Hepatic stellate cell (primary cell): Measurements from ENCODE around the gene TMC3.
"Not testable (repeated sequence)": the region's sequence is repeated elsewhere in the genome, so short reads cannot be mapped to it uniquely, and the experiment has no call there.

Experiments
- DNase-seq: peaks from one replicate; pipeline ENCODE4 v3.0.0; 2011; ENCODE audit warnings: low spot score

The TMC3 gene

DNA sequence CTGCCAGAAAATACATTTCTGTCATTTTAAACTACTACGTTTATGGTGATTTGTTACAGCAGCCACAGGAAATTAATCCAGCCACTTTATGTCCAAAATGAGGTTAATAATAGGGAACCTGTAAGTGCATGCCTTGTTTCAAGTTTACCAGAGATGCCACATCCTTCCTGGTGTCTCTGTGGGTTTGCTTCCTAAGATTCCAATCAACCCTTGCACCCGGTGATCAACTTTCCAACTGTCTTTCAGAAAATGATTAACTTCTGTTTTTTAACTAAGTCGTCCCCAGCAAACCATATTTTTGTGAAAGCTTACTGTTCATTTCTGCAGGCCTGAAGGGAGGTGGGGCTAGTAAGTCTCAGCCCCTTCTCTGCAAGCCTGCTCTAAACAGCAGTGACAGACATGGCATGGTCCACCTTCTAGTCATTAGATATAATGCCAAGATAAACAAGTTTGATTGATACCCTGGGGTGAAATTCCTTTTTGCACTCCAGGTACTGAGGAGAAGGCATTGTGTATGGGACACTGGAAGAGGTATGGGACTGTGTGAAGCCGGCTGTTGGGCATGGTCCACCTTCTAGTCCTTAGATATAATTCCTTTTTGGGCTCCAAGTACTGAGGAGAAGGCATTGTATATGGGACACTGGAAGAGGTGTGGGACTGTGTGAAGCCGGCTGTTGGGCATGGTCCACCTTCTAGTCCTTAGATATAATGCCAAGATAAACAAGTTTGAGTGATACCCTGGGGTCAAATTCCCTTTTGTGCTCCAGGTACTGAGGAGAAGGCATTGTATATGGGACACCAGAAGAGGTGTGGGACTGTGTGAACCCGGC lies 11.1 kb upstream of the TMC3 start:
- no peak for DNase-seq

DNA sequence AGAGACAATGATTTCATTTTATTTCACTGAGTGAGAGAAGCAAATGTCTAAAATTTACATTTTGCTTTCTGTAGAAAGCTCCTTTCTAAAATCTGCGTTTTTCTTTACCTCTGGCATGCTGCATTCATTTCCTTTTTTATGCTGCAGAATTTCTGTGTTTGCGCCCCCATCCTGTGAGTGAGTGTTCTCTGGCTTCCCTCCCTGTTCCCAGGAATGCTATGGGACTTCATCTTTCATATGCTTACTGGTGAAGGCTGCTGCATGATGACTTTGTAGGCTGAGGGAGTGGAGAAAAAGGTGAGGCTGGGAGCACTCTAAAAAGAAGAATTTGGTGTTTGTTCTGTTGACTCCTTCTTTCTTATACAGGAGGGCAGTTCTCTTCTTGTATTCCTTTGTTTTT lies 7.7 kb upstream of the TMC3 start:
- no peak for DNase-seq

DNA sequence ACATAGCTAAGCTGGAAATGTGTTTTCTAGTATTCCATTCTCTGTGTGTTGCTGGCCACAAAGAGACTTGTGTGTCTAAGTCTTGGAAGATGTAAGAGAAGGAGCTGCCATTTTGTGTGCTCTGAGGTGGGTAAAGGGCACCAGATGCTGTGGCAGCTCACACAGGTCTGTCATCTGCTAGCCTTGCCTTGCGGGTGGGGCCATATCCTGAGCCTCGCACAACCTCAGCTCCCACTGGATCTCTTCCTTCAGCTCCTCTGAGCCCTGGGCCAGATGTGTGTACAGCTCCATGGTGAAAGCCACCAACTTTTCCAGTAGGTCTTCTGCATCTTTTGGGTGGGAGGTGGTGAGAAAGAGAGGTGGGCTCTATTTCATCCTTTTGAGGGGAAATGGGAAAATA lies 6.7 kb upstream of the TMC3 start:
- no peak for DNase-seq

DNA sequence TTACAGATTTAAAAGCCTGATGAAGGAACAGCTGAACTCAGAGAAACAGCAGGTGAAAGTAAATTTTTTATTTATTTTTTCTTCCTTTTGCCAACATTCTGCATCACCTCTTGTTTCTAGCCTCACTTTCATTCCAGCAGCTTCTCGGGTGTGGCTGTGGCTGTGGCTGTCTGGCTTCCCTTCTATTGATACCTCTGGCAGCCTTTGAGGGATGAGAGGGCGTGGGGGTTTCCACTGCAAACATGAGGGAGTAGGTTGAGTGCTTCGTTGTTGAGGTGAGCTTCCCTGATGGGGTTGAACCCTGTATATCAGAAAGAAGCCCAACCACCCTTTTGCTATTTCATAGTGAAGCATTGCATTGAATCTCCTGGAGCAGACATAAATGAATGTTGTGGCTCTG lies 6.2 kb upstream of the TMC3 start:
- no peak for DNase-seq

DNA sequence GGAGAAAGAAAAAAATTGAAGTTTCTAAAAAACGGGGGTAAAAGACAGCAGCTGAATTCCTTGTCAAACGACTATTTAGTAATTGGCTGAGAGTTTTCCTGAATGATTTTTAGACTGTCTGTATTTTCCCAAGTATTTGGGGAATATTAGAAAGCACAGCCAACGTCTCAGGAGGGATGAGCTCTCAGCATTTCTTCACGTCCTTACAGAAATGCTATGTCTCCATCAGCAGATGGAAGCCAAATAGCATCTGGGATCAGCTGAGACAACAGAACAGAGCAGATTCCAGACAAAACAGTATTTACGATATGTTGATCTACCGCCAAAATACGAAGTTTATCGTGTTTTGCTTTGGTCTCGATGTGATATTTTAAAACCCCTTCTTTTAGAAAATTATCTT lies 5.3 kb upstream of the TMC3 start:
- DNase-seq = no peak

DNA sequence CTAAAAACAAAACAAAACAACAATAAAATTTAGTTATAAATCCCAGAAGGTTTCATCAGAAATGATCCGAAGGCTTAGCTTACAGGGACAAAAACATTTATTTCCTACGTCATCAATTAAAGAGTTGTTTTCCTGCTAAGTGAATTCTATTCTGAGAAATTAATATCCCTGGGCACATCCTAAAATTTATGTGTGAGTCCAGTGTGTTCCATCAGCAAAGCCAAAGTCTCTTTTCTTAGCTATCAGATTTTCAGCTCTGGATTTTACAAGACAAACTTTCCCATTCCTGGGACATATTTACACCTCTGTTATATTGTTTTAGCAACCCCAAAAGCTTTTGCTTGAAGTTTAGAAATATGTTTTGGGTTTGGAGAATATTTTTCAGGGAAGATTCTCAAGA lies 4.4 kb upstream of the TMC3 start:
- no peak for DNase-seq

DNA sequence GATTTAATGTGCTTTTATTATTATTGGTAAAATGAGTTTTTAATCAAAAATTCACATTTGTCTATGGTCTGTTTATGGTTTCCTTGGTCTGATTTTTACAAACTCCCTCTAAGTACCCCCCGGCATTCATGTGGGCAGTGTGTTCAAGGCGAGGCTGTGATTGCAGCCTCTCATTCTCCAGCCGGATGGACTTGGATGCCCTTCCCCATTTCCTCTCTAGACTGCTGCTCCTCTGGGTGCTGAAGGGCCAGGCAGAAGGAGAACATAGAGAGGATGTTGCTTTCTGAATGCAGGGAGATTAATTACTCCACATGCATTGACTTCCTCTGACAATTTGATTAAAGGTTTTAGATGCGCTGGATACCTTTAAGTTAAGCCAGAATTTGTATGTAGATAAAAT lies 3.9 kb upstream of the TMC3 start:
- no peak for DNase-seq

DNA sequence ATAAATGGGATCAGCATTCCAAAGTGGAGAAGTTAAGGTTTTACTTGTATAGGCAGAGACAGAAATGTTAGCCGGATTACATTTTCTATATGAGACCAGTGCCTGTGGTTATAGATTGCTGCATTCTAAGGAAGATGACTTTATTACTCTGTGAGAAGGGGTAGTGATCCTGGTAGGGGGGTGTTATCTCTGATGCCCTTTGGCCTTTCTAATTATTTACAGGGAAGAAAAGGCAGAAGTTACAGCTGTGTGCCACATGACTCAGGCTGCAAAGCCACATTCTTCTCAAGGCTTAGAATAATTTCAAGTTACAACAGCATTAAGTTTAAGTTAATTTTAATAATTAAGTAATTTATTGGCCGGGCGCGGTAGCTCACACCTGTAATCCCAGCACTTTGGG lies 2.2 kb upstream of the TMC3 start:
- DNase-seq = no peak

DNA sequence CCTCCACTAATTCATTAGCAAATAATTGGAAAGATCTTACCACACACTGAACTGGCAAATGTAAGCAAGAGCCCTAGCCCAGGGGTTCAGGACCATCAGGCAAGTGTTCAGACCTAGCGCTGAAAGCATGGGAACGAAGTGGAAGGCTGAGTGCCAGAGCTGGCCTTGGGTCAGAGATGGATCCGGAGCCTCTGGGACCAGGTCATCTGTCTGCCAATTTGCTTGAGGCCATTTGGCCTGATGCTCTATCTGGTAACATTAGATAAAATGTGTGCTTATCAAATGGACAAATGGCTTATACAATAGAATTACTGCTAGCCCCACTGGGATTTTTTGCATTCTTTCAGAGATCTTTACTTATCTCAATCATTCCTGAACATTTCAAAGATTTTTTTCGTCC lies 1.4 kb upstream of the TMC3 start:
- no peak for DNase-seq

DNA sequence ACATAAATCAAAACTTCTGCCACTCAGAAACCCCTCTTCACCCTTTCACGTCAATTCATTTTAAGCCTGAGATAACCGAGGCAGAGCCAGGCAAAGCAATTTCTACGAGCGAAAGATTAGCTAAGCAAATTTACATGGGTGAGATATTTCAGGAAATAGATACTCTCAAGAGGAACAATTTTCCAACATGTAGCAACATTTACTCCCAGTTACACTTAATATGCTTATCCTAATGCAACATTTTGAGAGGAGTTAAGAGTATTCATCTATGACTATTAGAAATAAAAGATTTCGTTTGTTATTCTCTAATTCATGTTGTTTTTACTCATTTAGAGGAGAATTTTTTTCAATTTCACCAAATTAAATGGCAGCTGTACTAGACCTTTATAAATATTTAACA lies 837 bp downstream of the TMC3 start:
- no peak for DNase-seq

DNA sequence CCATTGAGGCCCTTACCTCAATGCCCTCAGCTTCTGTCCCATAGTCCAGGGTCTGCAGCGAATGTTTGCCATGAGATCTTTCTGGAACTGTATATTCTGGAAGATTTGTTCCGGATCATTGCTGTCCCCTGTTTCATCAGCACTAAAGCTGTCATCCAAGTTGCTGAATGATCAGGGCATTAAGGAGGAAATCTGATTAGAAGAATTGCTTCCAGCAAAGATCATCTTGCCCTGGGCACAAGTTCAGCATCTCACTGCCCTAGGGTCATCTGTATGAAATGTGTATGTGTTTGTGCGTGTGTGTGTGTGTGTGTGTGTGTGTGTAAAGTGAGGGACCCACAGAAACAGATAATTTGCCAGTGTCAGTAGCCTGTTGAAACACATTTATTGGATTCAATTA lies 1.4 kb downstream of the TMC3 start:
- no peak for DNase-seq

DNA sequence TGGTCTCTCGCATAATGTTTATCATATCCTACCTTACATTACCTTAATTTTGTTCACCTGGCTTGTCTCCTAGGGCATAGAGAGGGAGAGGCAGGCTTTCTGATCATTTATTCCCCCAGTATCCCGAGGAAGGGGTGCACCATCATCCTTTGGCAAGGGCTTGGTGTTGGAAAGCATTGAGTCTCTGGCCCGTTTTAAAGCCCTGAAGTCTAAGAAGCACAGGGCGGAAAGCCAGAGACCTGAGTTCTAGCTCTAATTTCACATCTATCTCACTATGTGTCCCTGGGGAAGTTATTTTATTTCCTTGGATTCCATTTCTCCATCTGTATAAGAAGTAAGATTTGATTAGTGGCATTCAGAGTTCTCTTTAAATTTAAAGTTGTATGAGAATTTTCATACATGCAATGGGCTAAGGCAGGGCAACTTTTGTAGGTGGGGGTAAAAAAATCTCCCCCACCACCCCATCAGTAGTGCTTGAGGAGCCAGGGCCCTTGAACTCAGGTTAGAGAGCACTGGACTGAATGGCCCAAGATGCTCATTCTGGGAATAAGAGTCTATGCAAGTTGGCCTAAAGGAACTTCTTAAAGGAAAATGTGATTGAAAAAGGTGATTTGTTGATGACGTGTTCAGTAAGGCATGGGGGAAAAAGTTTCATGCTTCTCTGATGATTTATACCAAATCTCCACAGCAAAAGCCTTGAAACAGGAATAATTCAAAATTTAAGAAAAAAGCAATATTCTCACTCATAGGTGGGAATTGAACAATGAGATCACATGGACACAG lies 10.1 kb downstream of the TMC3 start:
- no peak for DNase-seq

DNA sequence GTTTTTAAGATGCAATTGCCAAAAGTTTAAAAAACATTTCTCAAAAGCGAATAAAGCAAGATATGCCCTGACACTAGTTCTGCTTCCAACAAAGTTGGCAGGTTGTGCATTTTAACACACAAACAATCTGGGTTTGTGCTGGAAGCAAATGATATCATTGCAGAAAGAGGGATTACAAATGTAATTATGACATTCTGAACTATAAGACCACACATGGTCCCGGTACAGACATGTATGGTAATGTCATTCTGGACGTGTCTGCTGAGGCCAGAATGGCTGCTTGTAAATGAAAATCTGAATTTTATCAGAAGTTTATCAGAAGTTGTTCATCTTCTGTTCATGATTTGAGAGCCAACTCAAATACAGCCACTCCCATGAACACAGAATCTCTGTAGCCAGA lies 10.7 kb downstream of the TMC3 start:
- no peak for DNase-seq

DNA sequence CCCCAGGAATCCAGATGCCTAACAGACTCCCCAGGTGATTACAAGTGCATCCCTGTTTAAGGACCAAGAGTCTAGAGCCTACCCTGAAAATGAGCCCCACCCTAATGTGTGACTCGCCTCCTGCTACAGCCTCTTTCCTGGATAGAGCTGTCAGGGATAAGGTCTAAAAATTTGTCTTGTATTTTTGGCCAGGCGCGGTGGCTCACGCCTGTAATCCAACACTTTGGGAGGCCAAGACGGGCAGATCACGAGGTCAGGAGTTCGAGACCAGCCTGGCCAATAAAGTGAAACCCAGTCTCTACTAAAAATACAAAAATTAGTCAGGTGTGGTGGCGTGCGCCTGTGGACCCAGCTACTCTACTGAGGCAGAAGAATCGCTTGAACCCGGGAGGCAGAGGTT lies 11.2 kb downstream of the TMC3 start:
- no peak for DNase-seq

DNA sequence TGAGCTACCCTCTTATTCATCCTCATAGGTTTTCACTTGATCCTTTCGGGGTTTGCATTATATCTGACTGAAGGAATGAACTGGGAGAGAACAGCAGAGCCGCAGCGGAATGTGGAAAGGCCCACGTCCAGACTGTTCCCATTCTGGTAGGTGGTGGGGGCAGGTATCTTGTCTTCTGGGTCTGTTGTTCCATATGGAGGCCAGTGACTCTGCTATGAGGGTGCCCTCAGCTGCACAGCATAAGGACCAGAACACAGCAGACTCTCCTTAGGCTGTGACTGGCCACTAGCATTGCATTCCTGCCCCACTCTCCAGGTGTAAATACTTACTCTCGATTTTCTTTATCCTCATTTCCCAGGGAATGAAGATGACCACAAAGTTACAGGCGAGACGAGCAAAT lies 12.1 kb downstream of the TMC3 start:
- DNase-seq = no peak

DNA sequence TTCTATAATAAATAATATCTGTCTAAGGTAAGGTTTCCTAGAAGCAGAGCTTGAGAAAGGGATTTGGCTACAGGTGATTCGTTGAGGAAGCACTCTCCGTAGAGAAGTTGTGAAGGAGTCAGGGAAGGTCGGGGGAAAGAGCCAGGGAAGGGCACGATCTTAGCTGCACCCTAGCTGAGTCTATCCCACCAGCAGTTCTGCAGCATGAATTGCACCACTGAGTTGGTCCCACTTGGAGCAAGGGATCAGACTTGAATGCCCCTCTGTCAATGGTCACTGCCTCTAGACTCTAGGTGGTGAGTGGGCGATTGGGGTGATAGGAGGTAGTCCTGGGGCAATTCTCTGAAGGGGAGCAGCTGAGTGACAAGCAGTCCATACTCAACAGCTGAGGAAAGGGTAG lies 13.5 kb downstream of the TMC3 start:
- no peak for DNase-seq

DNA sequence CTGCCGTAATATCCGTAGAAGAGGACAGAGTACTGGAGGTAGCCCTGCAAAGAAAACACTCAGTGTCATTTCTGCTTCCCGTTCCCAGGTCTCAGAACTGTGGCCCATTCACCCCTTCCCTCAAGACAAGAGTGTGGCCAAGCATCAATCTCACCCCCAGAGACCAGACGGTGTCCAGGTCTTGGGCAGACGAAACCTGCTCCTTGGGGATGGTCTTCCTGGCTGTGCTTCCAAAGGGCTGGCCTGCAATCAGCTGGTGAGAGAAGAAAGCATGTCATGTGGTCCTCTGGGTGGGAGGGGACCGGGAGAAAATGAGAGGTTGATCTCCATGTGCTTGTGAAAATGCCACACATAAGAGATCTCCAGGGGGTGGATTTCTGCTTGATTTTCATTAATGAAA lies 15.8 kb downstream of the TMC3 start:
- no peak for DNase-seq

DNA sequence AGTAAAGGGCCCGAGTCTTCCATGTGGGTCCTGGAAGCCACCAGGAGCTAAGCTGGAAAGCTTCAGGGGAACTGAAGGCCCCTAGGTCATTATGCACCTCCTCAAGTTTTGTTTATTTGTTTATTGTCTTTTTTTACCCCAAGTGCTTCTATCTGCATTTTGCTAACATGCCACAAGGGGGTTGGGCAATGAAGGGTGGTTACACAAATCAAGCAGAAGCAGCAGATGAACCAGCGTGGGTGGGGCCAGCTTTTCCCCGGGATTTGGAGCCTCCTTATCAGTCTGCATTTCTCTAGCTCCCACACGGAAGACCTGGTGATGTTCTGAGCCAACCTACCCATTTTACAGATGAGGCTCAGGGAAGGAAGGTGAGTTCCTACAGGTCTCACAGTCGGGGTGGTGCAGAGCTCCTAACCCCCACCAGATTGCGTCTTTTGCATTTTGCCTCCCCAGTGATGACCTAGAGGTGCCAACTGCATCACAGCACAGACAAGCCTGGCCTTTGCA lies 16.8 kb downstream of the TMC3 start:
- DNase-seq = no peak

DNA sequence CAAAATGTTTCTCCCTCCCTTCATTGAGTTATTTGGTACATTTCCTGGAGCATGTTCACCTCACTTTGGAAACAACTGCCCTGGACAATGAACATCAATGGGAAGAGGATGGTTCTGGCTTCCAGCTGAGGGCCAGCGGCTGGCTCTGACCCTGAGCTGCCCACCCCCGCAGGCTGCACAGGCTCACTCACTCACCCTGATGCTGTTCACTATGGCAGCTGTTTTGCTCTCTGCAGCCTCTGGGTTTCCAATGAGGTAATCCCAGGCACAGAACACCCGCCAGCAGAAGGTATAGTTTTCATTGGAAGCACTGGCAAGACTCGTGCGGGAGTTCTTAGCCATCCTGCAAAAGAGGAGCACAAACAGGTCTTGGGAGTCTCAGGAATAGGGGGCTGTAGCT lies 17.8 kb downstream of the TMC3 start:
- DNase-seq = no peak

DNA sequence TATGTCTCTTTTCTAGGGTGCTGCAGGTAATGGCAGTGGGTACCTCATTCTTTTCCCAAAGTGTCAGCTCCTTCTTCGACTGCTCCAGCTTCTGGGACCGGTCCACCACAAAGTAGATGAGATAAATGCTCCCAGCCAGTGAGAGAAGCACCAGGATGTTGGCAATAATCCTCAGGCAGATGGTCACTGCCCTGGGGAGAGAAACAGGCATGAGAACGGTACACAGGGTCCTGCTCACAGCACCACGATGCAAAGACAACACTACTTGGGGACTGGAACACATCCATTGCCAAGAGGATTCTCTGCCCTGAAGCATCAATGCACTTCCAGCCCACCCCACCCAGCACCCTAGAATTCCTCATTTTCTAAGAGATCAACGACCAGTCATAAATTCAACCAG lies 22.4 kb downstream of the TMC3 start:
- no peak for DNase-seq

DNA sequence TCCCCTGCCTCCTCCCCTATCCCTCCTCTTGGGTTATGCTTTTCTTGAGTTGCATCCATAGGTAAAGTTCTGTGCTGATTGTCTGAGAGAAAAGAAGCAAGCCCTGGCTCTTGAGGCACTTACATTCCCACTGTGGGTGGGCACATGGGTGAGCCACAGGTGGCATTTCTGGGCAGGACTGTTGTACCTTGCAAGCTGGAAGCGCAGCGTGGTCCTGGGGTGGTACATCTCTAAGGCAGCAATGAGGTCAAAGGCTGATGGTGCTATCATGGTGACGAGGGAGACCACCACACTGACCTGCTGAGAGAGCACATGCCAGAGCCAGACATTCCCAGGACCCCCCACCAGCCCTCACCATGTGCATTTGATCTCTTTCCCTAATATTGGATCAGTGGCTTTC lies 24.7 kb downstream of the TMC3 start:
- DNase-seq = no peak

DNA sequence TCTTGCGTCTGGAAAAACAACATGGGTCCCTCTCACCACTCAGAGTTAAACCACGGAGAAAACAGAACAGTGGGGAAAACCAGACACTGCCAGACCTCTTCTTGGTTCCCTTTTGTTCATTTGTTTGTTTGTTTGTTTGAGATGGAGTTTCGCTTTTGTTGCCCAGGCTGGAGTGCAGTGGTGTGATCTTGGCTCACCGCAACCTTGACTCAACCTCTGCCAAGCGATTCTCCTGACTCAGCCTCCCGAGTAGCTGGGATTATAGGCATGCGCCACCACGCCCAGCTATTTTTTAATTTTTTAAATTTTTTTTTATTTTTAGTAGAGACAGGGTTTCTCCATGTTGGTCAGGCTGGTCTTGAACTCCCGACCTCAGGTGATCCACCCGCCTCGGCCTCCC lies 25.3 kb downstream of the TMC3 start:
- DNase-seq = not testable (repeated sequence)

DNA sequence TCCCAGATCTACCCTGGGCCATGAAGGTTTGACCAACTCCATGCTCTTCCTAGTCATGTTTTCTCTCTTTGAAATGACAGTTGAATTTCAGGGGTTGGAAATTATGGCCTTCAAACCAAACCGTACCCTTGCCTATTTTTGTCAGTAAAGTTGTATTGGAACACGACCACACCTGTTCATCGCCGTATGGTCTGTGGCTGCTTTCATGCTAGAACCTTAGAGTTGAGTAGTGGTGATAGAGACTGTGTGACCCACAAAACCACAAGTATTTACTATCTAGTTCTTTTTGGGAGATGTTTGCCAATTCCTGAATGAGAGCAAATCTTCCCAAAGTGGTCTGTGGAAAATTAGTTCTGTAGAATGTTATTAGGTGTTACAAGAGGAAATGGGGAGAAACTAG lies 26.1 kb downstream of the TMC3 start:
- no peak for DNase-seq

DNA sequence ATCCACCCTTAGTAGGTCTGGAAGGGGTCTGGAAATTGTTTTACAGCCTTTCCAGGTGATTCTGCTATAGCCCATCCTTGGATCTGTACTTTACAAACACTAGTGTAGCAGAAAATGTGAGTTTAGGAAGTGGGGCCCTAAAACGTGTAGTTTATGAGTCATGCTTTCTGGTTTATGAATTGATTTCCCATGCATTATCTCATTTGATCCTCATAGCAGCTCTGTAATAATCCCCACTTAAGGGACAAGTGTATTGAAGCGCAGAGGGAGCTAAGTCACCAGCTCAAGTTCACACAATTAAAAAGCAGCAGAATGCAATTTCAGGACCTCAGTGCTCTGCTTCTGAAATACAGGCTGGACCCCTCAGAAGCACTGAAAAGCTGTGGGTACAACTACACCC lies 27.4 kb downstream of the TMC3 start:
- DNase-seq = no peak
